ENCODE data around the gene LEMD2. TPM values are rescaled to one million over a fixed set of nuclear protein-coding genes. Genes with fewer than 3 reads are reported as not detected.

The LEMD2 gene
- total and polyA plus RNA-seq, 2 of the 4 experiments (the other 2 are of a cell fraction): 26.5 to 43.6 TPM

DNA sequence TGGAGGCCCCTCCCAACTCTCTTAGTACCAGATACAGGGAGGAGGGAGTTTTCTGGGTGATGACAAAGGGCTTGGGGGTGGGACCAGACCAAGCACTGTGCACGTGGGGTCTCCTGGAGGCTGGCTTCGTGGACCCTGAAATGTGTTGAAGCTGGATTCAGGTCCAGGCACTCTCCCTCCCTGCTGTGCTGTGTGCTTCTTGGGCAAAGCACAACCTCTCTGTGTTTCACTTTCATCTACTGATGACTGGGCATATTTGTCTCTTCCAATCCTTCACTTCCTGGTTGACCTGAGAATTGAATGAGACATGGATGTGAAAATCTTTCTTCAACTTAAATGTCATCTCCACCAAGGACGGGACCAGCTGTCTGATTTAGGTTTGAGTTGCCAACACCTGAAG lies 29.4 kb upstream of the LEMD2 start:
- Histone ChIP-seq H3K23ac (ENCODE audit: low read depth, low read length) (no peak overlapping the region), H3K36me3 (ENCODE audit: control insufficient read depth, insufficient read depth, low read length) (no peaks in the 10 kb centered on the region), H3K14ac (replicated peaks; ENCODE audit: low read depth, low read length) (no peak overlapping the region), H4K91ac (ENCODE audit: insufficient read depth, low read depth, low read length) (no peak overlapping the region), H3K9me3 (ENCODE audit: control insufficient read depth, insufficient read depth, low read length) (no peaks in the 10 kb centered on the region), H3K27ac (ENCODE audit: insufficient read depth, low read length) (no peak overlapping the region), H3K4me1 (ENCODE audit: control insufficient read depth, insufficient read depth, low read length) (no peaks in the 10 kb centered on the region), H3K9me1 (ENCODE audit: insufficient read depth, low read length) (no peaks in the 10 kb centered on the region), H2BK120ac (ENCODE audit: low read depth, low read length) (no peak overlapping the region), H2AK9ac (replicated peaks; ENCODE audit: low read depth, low read length, poor library complexity) (no peak overlapping the region), H3K27me3 (ENCODE audit: control insufficient read depth, insufficient read depth, low read length) (peaks cover 64% of the 10 kb centered on the region), H2BK15ac (ENCODE audit: low read depth, low read length) (no peak overlapping the region), H3K4ac (ENCODE audit: low read depth, low read length) (no peak overlapping the region), H3K18ac (ENCODE audit: low read depth, low read length) (no peak overlapping the region), H4K8ac (ENCODE audit: low read depth in 2 of 2, low read length in 2 of 2) (no peak overlapping the region), H3K79me1 (ENCODE audit: low read depth in 1 of 2, low read length in 2 of 2) (no peaks in the 10 kb centered on the region), H3K9ac (ENCODE audit: low read depth, low read length) (no peak overlapping the region), H3K4me2 (ENCODE audit: low read depth, low read length) (no peak overlapping the region), H2BK20ac (ENCODE audit: low read depth, low read length) (no peak overlapping the region), H4K5ac (ENCODE audit: low read depth, low read length) (no peak overlapping the region), H3K56ac (ENCODE audit: extremely low read depth, insufficient read depth, low read length) (no peak overlapping the region), H2AK5ac (ENCODE audit: low read depth, low read length) (no peak overlapping the region), H2BK5ac (ENCODE audit: low read depth, low read length, poor library complexity, severe bottlenecking) (no peak overlapping the region), H4K20me1 (ENCODE audit: insufficient read depth, low read length) (no peaks in the 10 kb centered on the region), H2AFZ (replicated peaks; ENCODE audit: low read length, poor library complexity) (no peak overlapping the region), H3K4me3 (ENCODE audit: insufficient read depth, low read depth, low read length) (no peak overlapping the region)
- in situ Hi-C loops (cut with MboI; ENCODE audit: low sequenced_read_pairs): no loop called here
- no CpG with 5 or more reads among the region's 3 CpGs for WGBS, 2 experiments (ENCODE audit: extremely low coverage in 2 of 2, insufficient read length in 1 of 2)
- no peak for ATAC-seq (ENCODE audit: low read depth)
- dilution Hi-C loops (cut with HindIII; ENCODE audit: low sequenced_read_pairs, unreplicated experiment): no loop called here
- intact Hi-C loops (cut with micrococcal nuclease): no loop called here
- no TSS peak for BruUV-seq (replicated peaks)
- no peak for TF ChIP-seq CEBPB (IDR thresholded peaks at IDR 0.05; ENCODE audit: low read depth, low read length)
- no peak for TF ChIP-seq RCOR1 (IDR thresholded peaks at IDR 0.05; ENCODE audit: insufficient replicate concordance, low read length)
- TF ChIP-seq CHD1 (IDR thresholded peaks at IDR 0.05; ENCODE audit: low read depth, low read length): no peak
- no peak for TF ChIP-seq FOS (IDR thresholded peaks at IDR 0.05; ENCODE audit: low read depth, low read length)
- TF ChIP-seq RAD21 (IDR thresholded peaks at IDR 0.05; ENCODE audit: low read length): no peak
- CTCF ChIA-PET: no interaction called here
- no peak for DNase-seq
- POLR2A ChIA-PET (ENCODE audit: unreplicated experiment): no interaction called here
